WTC11 (cell line): ENCODE measurements around the gene TMEFF2. TPM values are rescaled to one million over a fixed set of nuclear protein-coding genes. Genes with fewer than 3 reads are reported as not detected.

Source experiments
- ATAC-seq: fragments of 200-7000 bp; cut with Tn5 transposase; 2 replicates; pipeline ENCODE4 v1.10.0; 2021; ENCODE audit warnings: mild to moderate bottlenecking, moderate library complexity
- CTCF ChIA-PET: fragments of 300-600 bp; sonication (Branson Sonifier 250); formaldehyde crosslinking; loops from one replicate; lab custom pipeline; 2021; ENCODE audit warnings: antibody characterized with exemption; lab: Charles Lee
- POLR2A ChIA-PET: fragments of 350-600 bp; sonication (Branson Sonifier 250); formaldehyde crosslinking; loops from one replicate; lab custom pipeline; 2021; ENCODE audit warnings: antibody characterized with exemption; lab: Charles Lee
- DNase-seq: peaks from one replicate; pipeline ENCODE4 v3.0.0; 2021; ENCODE audit warnings: low spot score
- H3K27ac Mint-ChIP-seq: 2 replicates; pipeline ENCODE4 v1.8.0; 2021; ENCODE audit warnings: mixed read lengths
- H3K27me3 Mint-ChIP-seq: 2 replicates; pipeline ENCODE4 v1.8.0; 2021; ENCODE audit warnings: low read depth, mild to moderate bottlenecking, moderate library complexity, mixed read lengths
- H3K36me3 Mint-ChIP-seq: 2 replicates; pipeline ENCODE4 v1.8.0; 2021; ENCODE audit warnings: mixed read lengths
- H3K4me1 Mint-ChIP-seq: 2 replicates; pipeline ENCODE4 v1.8.0; 2022; ENCODE audit warnings: mixed read lengths
- H3K4me3 Mint-ChIP-seq: 2 replicates; pipeline ENCODE4 v1.8.0; 2021; ENCODE audit warnings: mild to moderate bottlenecking, moderate library complexity, mixed read lengths
- H3K9me3 Mint-ChIP-seq: 2 replicates; pipeline ENCODE4 v1.8.0; 2021; ENCODE audit warnings: mixed read lengths
- ATF1 ChIP-seq: sonication (generic); formaldehyde crosslinking; IDR thresholded peaks from 2 replicates; pipeline ENCODE4 v1.8.1; 2023; ENCODE audit warnings: mild to moderate bottlenecking, moderate library complexity, missing genetic modification reagents
- ATF2 ChIP-seq: sonication (generic); formaldehyde crosslinking; IDR thresholded peaks from 2 replicates; pipeline ENCODE4 v1.8.1; 2022; ENCODE audit warnings: low read depth, missing genetic modification reagents, borderline replicate concordance
- CREM ChIP-seq: sonication (generic); formaldehyde crosslinking; IDR thresholded peaks from 2 replicates; pipeline ENCODE4 v1.8.1; 2022; ENCODE audit warnings: mild to moderate bottlenecking, missing genetic modification reagents, moderate library complexity
- CTCF ChIP-seq: fragments of 200-600 bp; IDR thresholded peaks from 2 replicates; pipeline ENCODE4 v1.8.0; 2022; ENCODE audit warnings: antibody characterized with exemption
- FOXP1 ChIP-seq: sonication (generic); formaldehyde crosslinking; IDR thresholded peaks from 2 replicates; pipeline ENCODE4 v1.8.0; 2022; ENCODE audit warnings: missing genetic modification reagents, mild to moderate bottlenecking, moderate library complexity, borderline replicate concordance
- JAZF1 ChIP-seq: fragments of 250-450 bp; sonication (Bioruptor Pico); IDR thresholded peaks from 2 replicates; pipeline ENCODE4 v1.9.0; 2021; ENCODE audit warnings: moderate library complexity, mild to moderate bottlenecking, inconsistent platforms
- JUN ChIP-seq: sonication (generic); formaldehyde crosslinking; IDR thresholded peaks from 2 replicates; pipeline ENCODE4 v1.8.0; 2023; ENCODE audit warnings: mild to moderate bottlenecking, missing genetic modification reagents
- MAX ChIP-seq: sonication (generic); formaldehyde crosslinking; IDR thresholded peaks from 2 replicates; pipeline ENCODE4 v1.8.0; 2022; ENCODE audit warnings: mild to moderate bottlenecking, missing genetic modification reagents
- MXD4 ChIP-seq: fragments of 250-450 bp; sonication (Bioruptor Pico); IDR thresholded peaks from 2 replicates; pipeline ENCODE4 v1.8.0; 2021; ENCODE audit warnings: mild to moderate bottlenecking, moderate library complexity, borderline replicate concordance
- PRDM15 ChIP-seq: sonication (generic); formaldehyde crosslinking; IDR thresholded peaks from 2 replicates; pipeline ENCODE4 v1.8.0; 2022; ENCODE audit warnings: missing genetic modification reagents
- RORB ChIP-seq: fragments of 250-450 bp; sonication (Bioruptor Pico); IDR thresholded peaks from 2 replicates; pipeline ENCODE4 v1.9.0; 2021; ENCODE audit warnings: mild to moderate bottlenecking
- SP1 ChIP-seq: sonication (generic); formaldehyde crosslinking; conservative IDR thresholded peaks from 2 replicates; pipeline ENCODE4 v1.8.1; 2022; ENCODE audit warnings: missing genetic modification reagents
- USF1 ChIP-seq: sonication (generic); formaldehyde crosslinking; IDR thresholded peaks from 2 replicates; pipeline ENCODE4 v1.8.0; 2022; ENCODE audit warnings: mild to moderate bottlenecking, missing genetic modification reagents
- ZBTB21 ChIP-seq: sonication (generic); formaldehyde crosslinking; IDR thresholded peaks from 2 replicates; pipeline ENCODE4 v1.8.1; 2023; ENCODE audit warnings: mild to moderate bottlenecking, missing genetic modification reagents, borderline replicate concordance
- ZNF121 ChIP-seq: sonication (generic); formaldehyde crosslinking; IDR thresholded peaks from 2 replicates; pipeline ENCODE4 v1.8.0; 2023; ENCODE audit warnings: missing genetic modification reagents
- ZNF396 ChIP-seq: fragments of 250-450 bp; sonication (Bioruptor Pico); IDR thresholded peaks from 2 replicates; pipeline ENCODE4 v1.8.0; 2021; ENCODE audit warnings: mild to moderate bottlenecking, moderate library complexity, borderline replicate concordance
- ZNF512 ChIP-seq: sonication (generic); formaldehyde crosslinking; IDR thresholded peaks from 2 replicates; pipeline ENCODE4 v1.8.1; 2022; ENCODE audit warnings: missing genetic modification reagents, borderline replicate concordance
- ZSCAN18 ChIP-seq: fragments of 250-450 bp; sonication (Bioruptor Pico); IDR thresholded peaks from 2 replicates; pipeline ENCODE4 v2.1.2; 2022; ENCODE audit warnings: mild to moderate bottlenecking, moderate library complexity
- total RNA-seq: library from RNA; stranded (reverse); gene quantifications from 3 replicates; pipeline ENCODE4 v1.2.3, GENCODE V29; 2021

The TMEFF2 gene
- total RNA-seq, 1 experiment from 2014 or later, result 2.3 TPM

GRCh38 chr2:192059266-192059665 lies 135.5 kb downstream of the TMEFF2 start (continued):
- TF ChIP-seq USF1 (no peak), SP1 (no peak), JUN (no peak)

- Mint-ChIP-seq H3K36me3 (no peaks in the 10 kb centered on the region), H3K9me3 (no peaks in the 10 kb centered on the region), H3K4me3 (no peak overlapping the region), H3K27me3 (no peaks in the 10 kb centered on the region), H3K27ac (no peak overlapping the region), H3K4me1 (peaks cover 23% of the 10 kb centered on the region)
- POLR2A ChIA-PET, result no interaction called here
- DNase-seq (no peak), ATAC-seq (no peak)
- no peak for TF ChIP-seq ATF2 (CRISPR knock-in tag)
- TF ChIP-seq CREM, result no peak
- no peak for TF ChIP-seq RORB (CRISPR knock-in tag)
- TF ChIP-seq JAZF1 (CRISPR knock-in tag), result no peak
- TF ChIP-seq PRDM15 (CRISPR knock-in tag), result no peak
- TF ChIP-seq ZNF121, result no peak
- TF ChIP-seq MXD4 (CRISPR knock-in tag), result no peak
- TF ChIP-seq CTCF, result no peak
- TF ChIP-seq ZBTB21 (CRISPR knock-in tag), result no peak
- no peak for TF ChIP-seq ATF1
- no peak for TF ChIP-seq FOXP1
- no peak for TF ChIP-seq ZNF512 (CRISPR knock-in tag)
- TF ChIP-seq ZSCAN18 (CRISPR knock-in tag), result no peak
- no peak for TF ChIP-seq ZNF396
- no peak for TF ChIP-seq MAX (CRISPR knock-in tag)
- CTCF ChIA-PET, result no interaction called here
Observed at GRCh38 chr2:192053921-192054320, 140.8 kb downstream of the TMEFF2 start.
